22Rv1 (cell line): ENCODE measurements around the gene LRCH1.

Source experiments
- H3K27ac ChIP-seq: fragments of 450-650 bp; 2 replicates; pipeline ENCODE4 v1.5.1; 2017
- ZFX ChIP-seq: fragments of 450-650 bp; IDR thresholded peaks from 2 replicates; pipeline ENCODE4 v1.6.1; 2017; ENCODE audit warnings: antibody characterized with exemption, borderline replicate concordance
- TF ChIP-seq, protein P1 (sequence below): fragments of 450-650 bp; IDR thresholded peaks from 2 replicates; pipeline ENCODE4 v1.5.1; 2017; ENCODE audit warnings: mild to moderate bottlenecking

LRCH1 gene

DNA sequence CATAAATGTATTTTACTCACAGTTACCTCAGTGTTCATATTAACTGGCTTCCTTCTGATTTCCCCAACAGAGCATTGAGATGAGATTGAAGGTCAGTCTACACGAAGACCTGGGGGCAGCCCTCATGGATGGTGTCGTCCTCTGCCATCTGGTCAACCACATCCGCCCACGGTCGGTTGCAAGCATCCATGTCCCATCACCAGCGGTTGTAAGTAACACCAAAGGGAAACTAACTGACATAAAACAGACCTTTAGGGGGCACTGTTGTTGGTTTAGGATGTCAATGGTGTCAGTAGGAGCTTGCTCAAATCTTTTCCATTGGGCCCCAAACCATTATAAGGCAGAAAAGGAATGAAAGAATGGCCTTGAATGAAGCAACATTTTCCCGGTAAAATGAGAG is 175.8 kb downstream of the LRCH1 start:
- no peak for TF ChIP-seq ZFX
- TF ChIP-seq, protein P1, sequence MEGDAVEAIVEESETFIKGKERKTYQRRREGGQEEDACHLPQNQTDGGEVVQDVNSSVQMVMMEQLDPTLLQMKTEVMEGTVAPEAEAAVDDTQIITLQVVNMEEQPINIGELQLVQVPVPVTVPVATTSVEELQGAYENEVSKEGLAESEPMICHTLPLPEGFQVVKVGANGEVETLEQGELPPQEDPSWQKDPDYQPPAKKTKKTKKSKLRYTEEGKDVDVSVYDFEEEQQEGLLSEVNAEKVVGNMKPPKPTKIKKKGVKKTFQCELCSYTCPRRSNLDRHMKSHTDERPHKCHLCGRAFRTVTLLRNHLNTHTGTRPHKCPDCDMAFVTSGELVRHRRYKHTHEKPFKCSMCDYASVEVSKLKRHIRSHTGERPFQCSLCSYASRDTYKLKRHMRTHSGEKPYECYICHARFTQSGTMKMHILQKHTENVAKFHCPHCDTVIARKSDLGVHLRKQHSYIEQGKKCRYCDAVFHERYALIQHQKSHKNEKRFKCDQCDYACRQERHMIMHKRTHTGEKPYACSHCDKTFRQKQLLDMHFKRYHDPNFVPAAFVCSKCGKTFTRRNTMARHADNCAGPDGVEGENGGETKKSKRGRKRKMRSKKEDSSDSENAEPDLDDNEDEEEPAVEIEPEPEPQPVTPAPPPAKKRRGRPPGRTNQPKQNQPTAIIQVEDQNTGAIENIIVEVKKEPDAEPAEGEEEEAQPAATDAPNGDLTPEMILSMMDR, result peak; percentile 49
- H3K27ac ChIP-seq, result no peak overlapping the region

DNA sequence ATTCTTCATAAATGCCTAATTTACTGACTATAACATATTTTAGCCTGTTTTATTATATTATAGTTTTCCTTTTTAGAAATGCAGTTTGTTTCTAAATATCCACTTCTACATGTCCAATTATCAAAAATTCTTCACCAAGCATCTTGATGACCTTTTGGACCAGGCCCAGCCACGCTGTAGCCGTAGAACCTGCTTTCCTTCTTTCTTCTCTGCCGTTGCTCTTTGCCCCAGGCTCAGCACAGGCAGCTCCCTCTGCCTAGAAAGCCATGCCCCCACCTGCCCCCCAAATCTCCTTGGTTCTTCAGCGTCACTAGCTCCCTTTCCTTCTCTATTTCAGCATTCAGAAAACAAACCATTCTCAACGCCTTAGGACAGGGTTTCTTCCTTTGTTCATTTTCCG is 178.6 kb downstream of the LRCH1 start:
- H3K27ac ChIP-seq, result no peak overlapping the region
- TF ChIP-seq, protein P1, result no peak
- no peak for TF ChIP-seq ZFX

DNA sequence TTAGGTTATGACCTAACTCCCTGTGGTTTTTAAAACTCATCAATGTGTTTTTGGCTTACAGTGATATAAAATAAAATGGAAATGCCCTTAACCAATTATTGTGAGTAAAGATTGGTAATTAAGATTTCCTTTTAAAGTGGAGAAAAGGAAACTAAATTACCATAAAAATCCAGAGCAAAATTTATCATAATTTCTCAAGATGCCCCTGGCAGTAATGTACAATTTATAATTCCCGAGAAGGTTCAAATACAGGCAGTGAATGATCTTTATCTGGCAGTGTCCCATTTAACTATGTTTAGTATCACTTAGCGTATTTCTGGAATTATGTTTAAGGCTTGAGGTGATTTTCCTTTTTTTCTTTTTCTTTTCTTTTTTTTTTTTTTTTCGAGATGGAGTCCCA is 182.5 kb downstream of the LRCH1 start:
- no peak for TF ChIP-seq ZFX
- TF ChIP-seq, protein P1, result no peak
- H3K27ac ChIP-seq, result no peak overlapping the region

DNA sequence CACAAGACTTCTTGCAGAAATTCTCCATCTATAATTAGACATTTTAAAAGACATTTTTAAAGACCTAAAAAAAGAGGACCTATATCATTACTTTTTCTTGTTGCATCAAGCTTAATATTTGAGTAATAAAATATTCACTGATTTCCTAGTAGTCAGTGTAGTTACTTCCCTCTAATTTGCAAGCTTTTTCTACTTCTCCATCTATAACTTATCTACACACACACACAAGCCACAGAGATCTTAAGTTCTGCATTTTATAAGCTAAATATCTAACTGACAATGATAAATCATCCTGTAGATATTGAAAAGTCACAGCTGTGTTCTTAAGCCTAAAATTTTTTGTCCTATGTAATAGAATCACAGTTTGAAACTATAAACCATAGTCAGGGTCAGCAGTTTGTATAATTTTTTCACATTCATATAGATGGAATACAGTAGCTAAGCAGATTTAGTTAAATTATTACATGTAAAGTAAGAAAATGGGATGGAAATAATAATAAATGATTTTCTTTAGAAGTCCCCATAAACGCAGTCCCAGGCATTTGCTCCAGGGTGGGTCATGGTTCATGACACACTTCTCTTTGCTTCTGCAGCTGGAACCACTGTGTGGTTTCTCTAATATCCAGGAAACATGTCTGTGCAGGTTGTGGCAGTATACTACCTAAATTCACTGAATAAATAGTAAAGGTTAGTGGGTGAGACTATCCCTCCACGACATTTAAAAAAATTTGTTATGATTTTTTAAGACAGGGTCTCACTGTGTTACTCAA is 183.8 kb downstream of the LRCH1 start:
- TF ChIP-seq, protein P1, result no peak
- TF ChIP-seq ZFX, result no peak

DNA sequence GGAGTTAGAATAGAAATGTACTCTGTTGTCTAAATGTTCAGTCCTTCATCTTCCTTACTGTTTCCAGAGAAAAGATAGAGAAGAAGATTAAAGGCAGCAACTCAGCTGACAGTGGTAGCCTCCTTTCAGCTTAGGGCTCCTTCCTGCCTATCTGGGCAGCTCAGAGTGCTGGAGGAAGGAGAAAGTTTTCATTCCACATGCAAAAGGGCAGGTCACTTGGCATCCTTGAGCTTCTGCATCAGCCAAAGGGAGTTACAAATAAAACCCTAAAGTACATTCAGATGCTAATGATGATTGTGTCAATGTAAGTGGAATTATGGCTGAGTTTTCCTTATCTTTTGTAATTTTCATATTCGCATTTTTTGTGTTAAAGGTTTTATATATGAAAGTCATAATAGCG is 185.1 kb downstream of the LRCH1 start:
- TF ChIP-seq, protein P1, result no peak
- no peak for TF ChIP-seq ZFX
- no peak overlapping the region for H3K27ac ChIP-seq

More for the DNA sequence above, 183.8 kb downstream of the LRCH1 start:
- no peak overlapping the region for H3K27ac ChIP-seq

DNA sequence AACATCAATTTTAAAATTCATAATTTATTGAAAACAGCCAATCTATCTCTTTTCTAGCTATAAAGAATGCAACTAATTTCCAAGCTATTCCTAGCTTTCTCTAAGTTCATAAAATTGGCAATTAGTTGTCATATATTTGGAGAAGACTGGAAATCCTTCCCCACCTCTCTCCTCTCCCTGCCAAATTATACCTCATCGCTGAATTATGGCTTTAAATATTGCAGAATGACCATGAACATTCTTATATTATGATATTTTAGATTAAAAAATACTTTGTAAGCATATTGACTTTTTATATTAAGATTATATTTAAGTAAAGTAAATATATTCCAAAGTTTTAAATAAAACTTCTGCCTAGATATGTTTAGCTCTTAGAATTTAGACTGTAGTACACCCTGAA is 185.8 kb downstream of the LRCH1 start:
- TF ChIP-seq, protein P1, result no peak
- no peak for TF ChIP-seq ZFX
- no peak overlapping the region for H3K27ac ChIP-seq

DNA sequence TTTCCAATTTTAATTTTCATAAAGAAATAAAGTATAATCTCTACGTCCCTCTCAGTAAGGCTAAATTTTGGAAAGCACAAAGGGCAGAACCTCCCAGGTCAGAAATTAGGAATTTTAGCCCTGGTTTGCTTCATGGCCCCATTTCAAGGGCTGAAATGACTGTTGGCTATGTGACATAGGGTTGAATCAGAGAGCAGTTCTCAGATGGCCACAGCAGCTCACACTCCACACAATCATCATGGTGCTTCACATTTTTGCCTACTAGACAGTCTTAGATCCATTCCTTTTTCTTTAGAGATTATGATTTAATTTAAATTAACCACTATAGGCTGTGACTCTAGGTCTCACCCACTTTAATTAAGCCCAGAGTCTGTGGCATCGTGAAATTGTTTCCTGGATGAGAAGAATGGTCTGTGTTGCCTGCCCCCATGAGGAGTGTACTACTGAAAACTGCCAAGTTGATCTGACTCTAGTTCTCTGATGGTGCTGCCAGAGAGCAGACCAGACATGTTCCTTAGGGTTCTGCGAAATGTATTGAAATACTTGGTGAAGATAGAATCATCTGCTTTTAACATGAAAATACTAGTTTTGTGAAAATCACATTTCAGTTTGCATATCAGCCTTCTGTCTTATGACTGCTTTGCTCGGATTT is 186.6 kb downstream of the LRCH1 start:
- no peak for TF ChIP-seq ZFX
- TF ChIP-seq, protein P1, result no peak
- no peak overlapping the region for H3K27ac ChIP-seq
